ENCODE results near the gene PRKN.

The PRKN gene

GRCh38 chr6:162345051-162345511 is 382.5 kb downstream of the PRKN start:
- DNase-seq = no peak

GRCh38 chr6:162344646-162345010 is 382.9 kb downstream of the PRKN start:
- Mint-ChIP-seq H3K36me3 (ENCODE audit: low read depth) (no peaks in the 10 kb centered on the region), H3K27ac (no peak overlapping the region)

More at GRCh38 chr6:162345051-162345511, 382.5 kb downstream of the PRKN start:
- Mint-ChIP-seq H3K9me3 (peaks cover 14% of the 10 kb centered on the region), H3K4me3 (no peak overlapping the region), H3K27ac (no peak overlapping the region), H3K36me3 (ENCODE audit: low read depth) (no peaks in the 10 kb centered on the region), H3K4me1 (no peaks in the 10 kb centered on the region), H3K27me3 (ENCODE audit: low read depth, poor library complexity) (no peaks in the 10 kb centered on the region)
- no peak for TF ChIP-seq CTCF (IDR thresholded peaks at IDR 0.05)

GRCh38 chr6:162343936-162344645 is 383.5 kb downstream of the PRKN start:
- no peaks in the 10 kb centered on the region for H3K36me3 Mint-ChIP-seq (ENCODE audit: low read depth)
- H3K27me3 Mint-ChIP-seq (ENCODE audit: low read depth, poor library complexity) = no peaks in the 10 kb centered on the region
- H3K27ac Mint-ChIP-seq = no peak overlapping the region
- no peaks in the 10 kb centered on the region for H3K4me1 Mint-ChIP-seq
- DNase-seq = no peak
- H3K4me3 Mint-ChIP-seq = no peak overlapping the region
- H3K9me3 Mint-ChIP-seq = peaks cover 15% of the 10 kb centered on the region
- no peak for TF ChIP-seq CTCF (IDR thresholded peaks at IDR 0.05)

More at GRCh38 chr6:162344646-162345010, 382.9 kb downstream of the PRKN start:
- H3K9me3 Mint-ChIP-seq = peaks cover 15% of the 10 kb centered on the region
- DNase-seq = no peak
- no peak for TF ChIP-seq CTCF (IDR thresholded peaks at IDR 0.05)
- H3K27me3 Mint-ChIP-seq (ENCODE audit: low read depth, poor library complexity) = no peaks in the 10 kb centered on the region
- H3K4me1 Mint-ChIP-seq = no peaks in the 10 kb centered on the region
- H3K4me3 Mint-ChIP-seq = no peak overlapping the region

- peak; percentile 15 for TF ChIP-seq CTCF (IDR thresholded peaks at IDR 0.05)
- no peak for DNase-seq
- Mint-ChIP-seq H3K36me3 (ENCODE audit: low read depth) (no peaks in the 10 kb centered on the region), H3K27me3 (ENCODE audit: low read depth, poor library complexity) (no peaks in the 10 kb centered on the region), H3K9me3 (peaks cover 15% of the 10 kb centered on the region), H3K4me3 (no peak overlapping the region), H3K4me1 (no peaks in the 10 kb centered on the region), H3K27ac (no peak overlapping the region)
Measured at GRCh38 chr6:162343198-162343935, 384.2 kb downstream of the PRKN start.

- no peaks in the 10 kb centered on the region for H3K36me3 Mint-ChIP-seq (ENCODE audit: low read depth)
- no peak overlapping the region for H3K27ac Mint-ChIP-seq
- no peak overlapping the region for H3K4me3 Mint-ChIP-seq
- H3K27me3 Mint-ChIP-seq (ENCODE audit: low read depth, poor library complexity) = peaks cover 2% of the 10 kb centered on the region
- no peak for DNase-seq
- peaks cover 31% of the 10 kb centered on the region for H3K9me3 Mint-ChIP-seq
- no peak for TF ChIP-seq CTCF (IDR thresholded peaks at IDR 0.05)
- H3K4me1 Mint-ChIP-seq = no peaks in the 10 kb centered on the region
Measured at GRCh38 chr6:162337412-162337811, 390.2 kb downstream of the PRKN start.

All from nephron progenitor cell (in vitro differentiated cells).